Caco-2 (cell line): ENCODE results near the gene SLC6A18. TPM values are rescaled to one million over a fixed set of nuclear protein-coding genes. Genes with fewer than 3 reads are reported as not detected.

Experiments
- BruUV-seq: library from RNA; stranded (reverse); fragments of 400-500 nt; replicated peaks from 2 replicates; lab custom pipeline; 2021; lab: Mats Ljungman, UMichigan
- CTCF ChIA-PET: fragments of 300-600 bp; sonication (Branson Sonifier 250); formaldehyde crosslinking; loops from one replicate; lab custom pipeline; 2022; ENCODE audit warnings: antibody characterized with exemption; lab: Charles Lee
- POLR2A ChIA-PET: fragments of 300-600 bp; sonication (Branson Sonifier 250); formaldehyde crosslinking; loops from one replicate; lab custom pipeline; 2022; ENCODE audit warnings: antibody characterized with exemption; lab: Charles Lee
- DNase-seq, 2 experiments: peaks; one replicate each; pipeline versions ENCODE4 v3.0.0 to v3.0.0-alpha.2; 2020 to 2022
- H3K27me3 ChIP-seq: replicated peaks from 2 replicates; pipeline ENCODE4 v1.6.0; 2011; ENCODE audit warnings: low read length; ENCODE audit not compliant: control insufficient read depth, insufficient read depth
- H3K36me3 ChIP-seq: 2 replicates; pipeline ENCODE4 v1.5.1; 2011; ENCODE audit warnings: low read length; ENCODE audit not compliant: control insufficient read depth, insufficient read depth
- H3K4me1 ChIP-seq: fragments of 250-450 bp; sonication (Bioruptor Pico); 2 replicates; pipeline ENCODE4 v1.5.1; 2020; ENCODE audit warnings: mild to moderate bottlenecking
- H3K4me3 ChIP-seq: 2 replicates; pipeline ENCODE4 v1.5.1; 2011; ENCODE audit warnings: low read depth, mild to moderate bottlenecking, control low read depth, low read length
- H3K9me3 ChIP-seq: fragments of 250-450 bp; sonication (Bioruptor Pico); 2 replicates; pipeline ENCODE4 v1.5.1; 2020; ENCODE audit warnings: mild to moderate bottlenecking, moderate library complexity
- H3K27ac Mint-ChIP-seq: one replicate; pipeline ENCODE4 v1.8.0; 2022; ENCODE audit warnings: mixed read lengths; ENCODE audit not compliant: unreplicated experiment
- H3K27me3 Mint-ChIP-seq: one replicate; pipeline ENCODE4 v1.8.0; 2022; ENCODE audit warnings: mixed read lengths; ENCODE audit not compliant: insufficient read depth, unreplicated experiment
- H3K36me3 Mint-ChIP-seq: one replicate; pipeline ENCODE4 v1.8.0; 2022; ENCODE audit warnings: mild to moderate bottlenecking, mixed read lengths; ENCODE audit not compliant: insufficient read depth, unreplicated experiment
- H3K4me1 Mint-ChIP-seq: one replicate; pipeline ENCODE4 v1.8.0; 2022; ENCODE audit warnings: low read depth, mixed read lengths; ENCODE audit not compliant: unreplicated experiment
- H3K4me3 Mint-ChIP-seq: one replicate; pipeline ENCODE4 v1.8.0; 2022; ENCODE audit warnings: mild to moderate bottlenecking, moderate library complexity, mixed read lengths; ENCODE audit not compliant: unreplicated experiment
- H3K9me3 Mint-ChIP-seq: one replicate; pipeline ENCODE4 v1.8.0; 2022; ENCODE audit warnings: mixed read lengths; ENCODE audit not compliant: unreplicated experiment
- CTCF ChIP-seq, 2 experiments: fragments of 200-600 bp in 1 of 2; IDR thresholded peaks; 1 replicate in 1 of 2; 2 replicates in 1 of 2; pipeline versions ENCODE4 v1.5.1 to v1.8.0; 2011 to 2022; ENCODE audit warnings: antibody characterized with exemption in 1 of 2, control low read depth in 1 of 2, inconsistent platforms in 1 of 2, low read depth in 1 of 2, low read length in 1 of 2, mild to moderate bottlenecking in 1 of 2, moderate library complexity in 1 of 2; ENCODE audit not compliant: insufficient read depth in 1 of 2, severe bottlenecking in 1 of 2, unreplicated experiment in 1 of 2
- intact Hi-C: fragments of 100-400 bp; cut with micrococcal nuclease; formaldehyde crosslinking; loops from one replicate; pipeline ENCODE4 v1.10.0; 2022; ENCODE audit not compliant: unreplicated experiment
- total RNA-seq: library from RNA; stranded (reverse); gene quantifications from 2 replicates; pipeline ENCODE4 v1.2.3, GENCODE V29; 2022

SLC6A18 gene
- total RNA-seq, 1 experiment from 2014 or later = not detected

DNA sequence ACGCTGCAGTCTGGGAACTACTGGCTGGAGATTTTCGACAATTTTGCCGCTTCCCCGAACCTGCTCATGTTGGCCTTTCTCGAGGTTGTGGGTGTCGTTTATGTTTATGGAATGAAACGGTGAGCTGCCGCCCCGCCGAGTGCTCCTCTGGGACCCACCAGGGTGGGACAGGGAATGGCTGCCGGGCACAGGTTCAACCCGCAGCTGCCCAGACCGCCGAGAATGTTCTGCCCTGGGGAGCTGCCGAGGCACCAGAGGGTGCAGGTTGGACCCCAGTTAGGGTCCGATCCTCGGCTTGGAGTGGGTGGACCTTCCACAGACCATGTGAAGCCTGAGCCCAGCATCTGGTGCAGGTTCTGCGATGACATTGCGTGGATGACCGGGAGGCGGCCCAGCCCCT is 19.1 kb downstream of the SLC6A18 start:
- no peaks in the 10 kb centered on the region for H3K4me1 ChIP-seq
- no peak overlapping the region for H3K4me3 ChIP-seq
- H3K36me3 ChIP-seq = no peaks in the 10 kb centered on the region
- H3K4me3 Mint-ChIP-seq = no peak overlapping the region
- DNase-seq = no peak
- H3K9me3 ChIP-seq = no peaks in the 10 kb centered on the region
- no peak for TF ChIP-seq CTCF (IDR thresholded peaks at IDR 0.05; ENCODE audit: insufficient read depth in 1 of 2, low read depth in 1 of 2, low read length in 1 of 2, severe bottlenecking in 1 of 2, unreplicated experiment in 1 of 2)
- no peaks in the 10 kb centered on the region for H3K36me3 Mint-ChIP-seq
- ChIA-PET POLR2A (no interaction called here), CTCF (no interaction called here)
- H3K27ac Mint-ChIP-seq = no peak overlapping the region
- no peaks in the 10 kb centered on the region for H3K9me3 Mint-ChIP-seq
- BruUV-seq = no TSS peak
- H3K4me1 Mint-ChIP-seq = peaks cover 4% of the 10 kb centered on the region
- intact Hi-C loops = loop anchor here (2.0 kb wide), 1 partner anchor 39 kb away; no protein-coding TSS in a partner anchor
- peaks cover 12% of the 10 kb centered on the region for H3K27me3 Mint-ChIP-seq
- no peaks in the 10 kb centered on the region for H3K27me3 ChIP-seq

DNA sequence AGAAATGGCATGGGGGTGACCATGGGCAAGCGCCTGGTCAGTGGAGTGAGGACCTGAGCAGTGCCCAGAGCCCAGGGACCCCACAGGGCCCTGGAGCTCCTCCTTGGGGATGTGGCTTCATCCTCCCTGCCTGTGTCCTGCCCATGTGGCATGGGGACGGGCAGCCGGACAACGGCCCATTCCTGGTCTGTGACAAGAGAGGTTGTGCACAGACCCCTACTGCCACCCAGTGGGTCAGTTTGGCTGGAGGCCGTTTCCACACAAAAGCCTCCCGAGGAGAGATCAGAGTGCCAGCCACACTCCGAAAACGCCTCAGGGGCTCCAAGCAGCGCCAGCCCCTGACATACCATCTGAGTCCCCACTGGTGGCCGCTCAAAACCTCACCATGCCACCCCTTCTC is 19.8 kb downstream of the SLC6A18 start:
- CTCF ChIA-PET = no interaction called here
- no peak overlapping the region for H3K4me3 ChIP-seq
- DNase-seq = peak; percentile 52 to 55
- no peak overlapping the region for H3K27ac Mint-ChIP-seq
- H3K4me1 Mint-ChIP-seq = no peaks in the 10 kb centered on the region
- no peaks in the 10 kb centered on the region for H3K4me1 ChIP-seq
- intact Hi-C loops = loop anchor here (1.0 to 2.0 kb wide), 2 partner anchors 40 to 77 kb away; no protein-coding TSS in a partner anchor
- no peaks in the 10 kb centered on the region for H3K9me3 ChIP-seq
- no peaks in the 10 kb centered on the region for H3K36me3 Mint-ChIP-seq
- TF ChIP-seq CTCF (IDR thresholded peaks at IDR 0.05; ENCODE audit: insufficient read depth in 1 of 2, low read depth in 1 of 2, low read length in 1 of 2, severe bottlenecking in 1 of 2, unreplicated experiment in 1 of 2) = peak; percentile 28 to 59
- POLR2A ChIA-PET = no interaction called here
- H3K4me3 Mint-ChIP-seq = no peak overlapping the region
- BruUV-seq = no TSS peak
- H3K36me3 ChIP-seq = no peaks in the 10 kb centered on the region
- H3K27me3 Mint-ChIP-seq = peaks cover 12% of the 10 kb centered on the region
- no peaks in the 10 kb centered on the region for H3K9me3 Mint-ChIP-seq
- H3K27me3 ChIP-seq = no peaks in the 10 kb centered on the region

- no peaks in the 10 kb centered on the region for H3K36me3 Mint-ChIP-seq
These were observed 20.9 kb downstream of the SLC6A18 start for GRCh38 chr5:1245905-1246576.

More at GRCh38 chr5:1245905-1246576, 20.9 kb downstream of the SLC6A18 start:
- peaks cover 7% of the 10 kb centered on the region for H3K27me3 Mint-ChIP-seq
- no peak overlapping the region for H3K4me3 Mint-ChIP-seq
- BruUV-seq = no TSS peak
- intact Hi-C loops = loop anchor here (1.0 to 2.0 kb wide), 2 partner anchors 41 to 78 kb away; no protein-coding TSS in a partner anchor
- POLR2A ChIA-PET = no interaction called here
- Histone ChIP-seq H3K9me3 (no peaks in the 10 kb centered on the region), H3K27me3 (no peaks in the 10 kb centered on the region; the same call in 1 of the 2 replicates), H3K4me3 (no peak overlapping the region), H3K36me3 (no peaks in the 10 kb centered on the region), H3K4me1 (no peaks in the 10 kb centered on the region)
- no peak for TF ChIP-seq CTCF (IDR thresholded peaks at IDR 0.05; ENCODE audit: insufficient read depth in 1 of 2, low read depth in 1 of 2, low read length in 1 of 2, severe bottlenecking in 1 of 2, unreplicated experiment in 1 of 2)
- no peak for DNase-seq
- H3K9me3 Mint-ChIP-seq = no peaks in the 10 kb centered on the region
- no peaks in the 10 kb centered on the region for H3K4me1 Mint-ChIP-seq
- no peak overlapping the region for H3K27ac Mint-ChIP-seq
- CTCF ChIA-PET = interaction anchor here (0.7 kb wide), 2 partner anchors 37 to 42 kb away, joined by 3 read pairs; no protein-coding TSS in a partner anchor
